ENCODE data around the gene DTD2. TPM values are rescaled to one million over a fixed set of nuclear protein-coding genes. Genes with fewer than 3 reads are reported as not detected.

The DTD2 gene
- total and polyA plus RNA-seq, 4 donors, result 7.9 to 16.7 (median 10.7) TPM

DNA sequence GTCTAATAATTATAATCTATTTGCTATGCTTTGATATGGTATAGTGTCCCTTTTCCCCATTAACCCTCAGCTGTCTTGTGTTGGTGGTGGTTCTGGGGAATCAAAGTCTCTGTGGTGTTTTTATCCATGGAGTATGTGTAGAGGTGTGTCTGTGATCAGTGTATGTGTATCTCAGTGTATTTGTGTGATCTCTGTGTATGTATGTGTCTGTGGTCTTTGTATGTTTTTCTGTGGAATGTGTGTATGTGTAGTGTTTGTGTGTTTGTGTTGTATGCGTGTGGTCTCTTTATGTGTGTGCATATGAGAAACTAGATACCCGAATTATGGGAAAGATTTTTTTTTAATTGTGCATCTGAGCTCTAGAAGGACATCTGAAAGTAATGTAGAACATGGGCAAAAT is 29.5 kb upstream of the DTD2 start:
- no peak for DNase-seq (ENCODE audit: low spot score)
- no peak overlapping the region for H3K27ac ChIP-seq (ENCODE audit: low read depth in 1 of 2, low read length in 2 of 2)
- H3K9ac ChIP-seq (ENCODE audit: low read depth in 1 of 2, low read length in 2 of 2), result no peak overlapping the region
- no peaks in the 10 kb centered on the region for H3K27me3 ChIP-seq (ENCODE audit: control insufficient read depth in 4 of 4, insufficient read depth in 4 of 4, low read length in 3 of 4)
- WGBS, result 85% methylated on average over 2 of the region's 2 CpGs
- H3K4me1 ChIP-seq (ENCODE audit: control insufficient read depth in 4 of 4, insufficient read depth in 4 of 4, low read length in 3 of 4), result no peaks in the 10 kb centered on the region
- H3K4me3 ChIP-seq (ENCODE audit: low read depth in 1 of 3, low read length in 3 of 3), result no peak overlapping the region
- no peaks in the 10 kb centered on the region for H3K36me3 ChIP-seq (ENCODE audit: control insufficient read depth in 4 of 4, insufficient read depth in 3 of 4, low read depth in 1 of 4, low read length in 3 of 4)
- H3K9me3 ChIP-seq (ENCODE audit: control insufficient read depth in 4 of 4, low read length in 3 of 4), result no peaks in the 10 kb centered on the region
- TF ChIP-seq HNF4A (conservative IDR thresholded peaks at IDR 0.05) (no peak), FOXA1 (IDR thresholded peaks at IDR 0.05) (no peak), TAF1 (conservative IDR thresholded peaks at IDR 0.05) (no peak), SP1 (IDR thresholded peaks at IDR 0.05) (no peak), EGR1 (IDR thresholded peaks at IDR 0.05; ENCODE audit: low read depth in 2 of 2) (no peak), YY1 (IDR thresholded peaks at IDR 0.05) (no peak), GABPA (IDR thresholded peaks at IDR 0.05 in 1 of 2, conservative IDR thresholded peaks at IDR 0.05 in 1 of 2) (no peak), RAD21 (IDR thresholded peaks at IDR 0.05) (no peak), JUND (IDR thresholded peaks at IDR 0.05) (no peak), FOXA2 (IDR thresholded peaks at IDR 0.05) (no peak), HNF4G (IDR thresholded peaks at IDR 0.05) (no peak), RXRA (IDR thresholded peaks at IDR 0.05) (no peak), NR2F2 (IDR thresholded peaks at IDR 0.05) (no peak)
- TF ChIP-seq, protein P1, sequence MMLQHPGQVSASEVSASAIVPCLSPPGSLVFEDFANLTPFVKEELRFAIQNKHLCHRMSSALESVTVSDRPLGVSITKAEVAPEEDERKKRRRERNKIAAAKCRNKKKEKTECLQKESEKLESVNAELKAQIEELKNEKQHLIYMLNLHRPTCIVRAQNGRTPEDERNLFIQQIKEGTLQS (IDR thresholded peaks at IDR 0.05), result no peak
- TF ChIP-seq, protein P2, sequence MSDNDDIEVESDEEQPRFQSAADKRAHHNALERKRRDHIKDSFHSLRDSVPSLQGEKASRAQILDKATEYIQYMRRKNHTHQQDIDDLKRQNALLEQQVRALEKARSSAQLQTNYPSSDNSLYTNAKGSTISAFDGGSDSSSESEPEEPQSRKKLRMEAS (IDR thresholded peaks at IDR 0.05), result no peak
- TF ChIP-seq, protein P3, sequence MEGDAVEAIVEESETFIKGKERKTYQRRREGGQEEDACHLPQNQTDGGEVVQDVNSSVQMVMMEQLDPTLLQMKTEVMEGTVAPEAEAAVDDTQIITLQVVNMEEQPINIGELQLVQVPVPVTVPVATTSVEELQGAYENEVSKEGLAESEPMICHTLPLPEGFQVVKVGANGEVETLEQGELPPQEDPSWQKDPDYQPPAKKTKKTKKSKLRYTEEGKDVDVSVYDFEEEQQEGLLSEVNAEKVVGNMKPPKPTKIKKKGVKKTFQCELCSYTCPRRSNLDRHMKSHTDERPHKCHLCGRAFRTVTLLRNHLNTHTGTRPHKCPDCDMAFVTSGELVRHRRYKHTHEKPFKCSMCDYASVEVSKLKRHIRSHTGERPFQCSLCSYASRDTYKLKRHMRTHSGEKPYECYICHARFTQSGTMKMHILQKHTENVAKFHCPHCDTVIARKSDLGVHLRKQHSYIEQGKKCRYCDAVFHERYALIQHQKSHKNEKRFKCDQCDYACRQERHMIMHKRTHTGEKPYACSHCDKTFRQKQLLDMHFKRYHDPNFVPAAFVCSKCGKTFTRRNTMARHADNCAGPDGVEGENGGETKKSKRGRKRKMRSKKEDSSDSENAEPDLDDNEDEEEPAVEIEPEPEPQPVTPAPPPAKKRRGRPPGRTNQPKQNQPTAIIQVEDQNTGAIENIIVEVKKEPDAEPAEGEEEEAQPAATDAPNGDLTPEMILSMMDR (IDR thresholded peaks at IDR 0.05; ENCODE audit: low read depth, low read length, missing input control), result no peak
- TF ChIP-seq, protein P4, sequence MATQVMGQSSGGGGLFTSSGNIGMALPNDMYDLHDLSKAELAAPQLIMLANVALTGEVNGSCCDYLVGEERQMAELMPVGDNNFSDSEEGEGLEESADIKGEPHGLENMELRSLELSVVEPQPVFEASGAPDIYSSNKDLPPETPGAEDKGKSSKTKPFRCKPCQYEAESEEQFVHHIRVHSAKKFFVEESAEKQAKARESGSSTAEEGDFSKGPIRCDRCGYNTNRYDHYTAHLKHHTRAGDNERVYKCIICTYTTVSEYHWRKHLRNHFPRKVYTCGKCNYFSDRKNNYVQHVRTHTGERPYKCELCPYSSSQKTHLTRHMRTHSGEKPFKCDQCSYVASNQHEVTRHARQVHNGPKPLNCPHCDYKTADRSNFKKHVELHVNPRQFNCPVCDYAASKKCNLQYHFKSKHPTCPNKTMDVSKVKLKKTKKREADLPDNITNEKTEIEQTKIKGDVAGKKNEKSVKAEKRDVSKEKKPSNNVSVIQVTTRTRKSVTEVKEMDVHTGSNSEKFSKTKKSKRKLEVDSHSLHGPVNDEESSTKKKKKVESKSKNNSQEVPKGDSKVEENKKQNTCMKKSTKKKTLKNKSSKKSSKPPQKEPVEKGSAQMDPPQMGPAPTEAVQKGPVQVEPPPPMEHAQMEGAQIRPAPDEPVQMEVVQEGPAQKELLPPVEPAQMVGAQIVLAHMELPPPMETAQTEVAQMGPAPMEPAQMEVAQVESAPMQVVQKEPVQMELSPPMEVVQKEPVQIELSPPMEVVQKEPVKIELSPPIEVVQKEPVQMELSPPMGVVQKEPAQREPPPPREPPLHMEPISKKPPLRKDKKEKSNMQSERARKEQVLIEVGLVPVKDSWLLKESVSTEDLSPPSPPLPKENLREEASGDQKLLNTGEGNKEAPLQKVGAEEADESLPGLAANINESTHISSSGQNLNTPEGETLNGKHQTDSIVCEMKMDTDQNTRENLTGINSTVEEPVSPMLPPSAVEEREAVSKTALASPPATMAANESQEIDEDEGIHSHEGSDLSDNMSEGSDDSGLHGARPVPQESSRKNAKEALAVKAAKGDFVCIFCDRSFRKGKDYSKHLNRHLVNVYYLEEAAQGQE (IDR thresholded peaks at IDR 0.05), result no peak
- TF ChIP-seq, protein P5, sequence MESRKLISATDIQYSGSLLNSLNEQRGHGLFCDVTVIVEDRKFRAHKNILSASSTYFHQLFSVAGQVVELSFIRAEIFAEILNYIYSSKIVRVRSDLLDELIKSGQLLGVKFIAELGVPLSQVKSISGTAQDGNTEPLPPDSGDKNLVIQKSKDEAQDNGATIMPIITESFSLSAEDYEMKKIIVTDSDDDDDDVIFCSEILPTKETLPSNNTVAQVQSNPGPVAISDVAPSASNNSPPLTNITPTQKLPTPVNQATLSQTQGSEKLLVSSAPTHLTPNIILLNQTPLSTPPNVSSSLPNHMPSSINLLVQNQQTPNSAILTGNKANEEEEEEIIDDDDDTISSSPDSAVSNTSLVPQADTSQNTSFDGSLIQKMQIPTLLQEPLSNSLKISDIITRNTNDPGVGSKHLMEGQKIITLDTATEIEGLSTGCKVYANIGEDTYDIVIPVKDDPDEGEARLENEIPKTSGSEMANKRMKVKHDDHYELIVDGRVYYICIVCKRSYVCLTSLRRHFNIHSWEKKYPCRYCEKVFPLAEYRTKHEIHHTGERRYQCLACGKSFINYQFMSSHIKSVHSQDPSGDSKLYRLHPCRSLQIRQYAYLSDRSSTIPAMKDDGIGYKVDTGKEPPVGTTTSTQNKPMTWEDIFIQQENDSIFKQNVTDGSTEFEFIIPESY (IDR thresholded peaks at IDR 0.05), result no peak

Measured in liver (tissue), 9 donors.